GM12892 (cell line): ENCODE data around the gene SPATC1L.

ENCODE experiments used
- POLR2A ChIP-seq: IDR thresholded peaks from 2 replicates; pipeline ENCODE4 v1.6.1; 2011; ENCODE audit warnings: low read depth, low read length, control low read depth
- POLR2AphosphoS5 ChIP-seq: IDR thresholded peaks from 2 replicates; pipeline ENCODE4 v1.6.1; 2011; ENCODE audit warnings: low read depth, low read length, control low read depth
- TAF1 ChIP-seq: IDR thresholded peaks from 2 replicates; pipeline ENCODE4 v1.6.1; 2011; ENCODE audit warnings: low read depth, mild to moderate bottlenecking, control low read depth, low read length, borderline replicate concordance

- TF ChIP-seq POLR2AphosphoS5, result no peak
- no peak for TF ChIP-seq TAF1
- TF ChIP-seq POLR2A, result no peak
Measured at GRCh38 chr21:46149205-46149901, 34.9 kb downstream of the SPATC1L start.
